ENCODE results near the gene ITSN1.

DNA sequence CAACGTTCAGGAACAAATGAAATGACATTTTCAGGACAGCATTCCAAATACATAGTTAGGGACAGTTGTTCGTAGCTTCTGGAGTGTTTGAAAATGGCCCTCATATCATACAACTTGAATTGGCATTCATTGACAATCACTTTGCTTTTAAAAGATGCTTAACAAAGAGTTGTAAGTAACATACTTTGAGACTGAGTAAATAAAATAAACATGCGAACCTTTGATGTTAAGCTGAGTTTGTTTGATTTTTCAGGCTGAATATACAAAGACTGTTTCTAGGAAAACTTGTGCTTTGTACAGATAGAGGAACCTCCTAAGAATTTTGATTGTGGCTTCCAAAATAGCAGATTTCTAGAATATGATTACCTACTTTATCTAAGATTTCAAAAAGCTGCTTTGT is 45.3 kb downstream of the ITSN1 start:
- TF ChIP-seq, protein P1, sequence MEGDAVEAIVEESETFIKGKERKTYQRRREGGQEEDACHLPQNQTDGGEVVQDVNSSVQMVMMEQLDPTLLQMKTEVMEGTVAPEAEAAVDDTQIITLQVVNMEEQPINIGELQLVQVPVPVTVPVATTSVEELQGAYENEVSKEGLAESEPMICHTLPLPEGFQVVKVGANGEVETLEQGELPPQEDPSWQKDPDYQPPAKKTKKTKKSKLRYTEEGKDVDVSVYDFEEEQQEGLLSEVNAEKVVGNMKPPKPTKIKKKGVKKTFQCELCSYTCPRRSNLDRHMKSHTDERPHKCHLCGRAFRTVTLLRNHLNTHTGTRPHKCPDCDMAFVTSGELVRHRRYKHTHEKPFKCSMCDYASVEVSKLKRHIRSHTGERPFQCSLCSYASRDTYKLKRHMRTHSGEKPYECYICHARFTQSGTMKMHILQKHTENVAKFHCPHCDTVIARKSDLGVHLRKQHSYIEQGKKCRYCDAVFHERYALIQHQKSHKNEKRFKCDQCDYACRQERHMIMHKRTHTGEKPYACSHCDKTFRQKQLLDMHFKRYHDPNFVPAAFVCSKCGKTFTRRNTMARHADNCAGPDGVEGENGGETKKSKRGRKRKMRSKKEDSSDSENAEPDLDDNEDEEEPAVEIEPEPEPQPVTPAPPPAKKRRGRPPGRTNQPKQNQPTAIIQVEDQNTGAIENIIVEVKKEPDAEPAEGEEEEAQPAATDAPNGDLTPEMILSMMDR (IDR thresholded peaks at IDR 0.05), result no peak
- no peak for TF ChIP-seq POLR2A (IDR thresholded peaks at IDR 0.05)
